K562 (cell line): ENCODE results near the gene PLK5. TPM values are rescaled to one million over a fixed set of nuclear protein-coding genes. Genes with fewer than 3 reads are reported as not detected.

Source experiments
- ATAC-seq: fragments of 200-7000 bp; cut with Tn5 transposase; 3 replicates; pipeline ENCODE4 v1.9.1; 2020; ENCODE audit warnings: moderate library complexity
- BruUV-seq: library from RNA; stranded (reverse); fragments of 400-500 nt; replicated peaks from 2 replicates; lab custom pipeline; 2021; lab: Mats Ljungman, UMichigan
- CTCF ChIA-PET: fragments of 300-600 bp; formaldehyde crosslinking; extraction: SDS; loops from one replicate; lab custom pipeline; 2021; ENCODE audit warnings: low intra/inter-chr PET ratio; lab: Yijun Ruan, JAX
- POLR2A ChIA-PET: fragments of 300-600, 350-650 bp; sonication (Branson Sonifier 250); formaldehyde crosslinking; extraction: SDS; loops from one replicate; lab custom pipeline; 2021; ENCODE audit warnings: antibody characterized with exemption, inconsistent platforms; lab: Yijun Ruan, JAX
- DNase-seq, 4 experiments: peaks; one replicate each; pipeline versions ENCODE4 v3.0.0 to v3.0.0-alpha.2; 2011 to 2018; ENCODE audit warnings: low spot score in 3 of 4, mixed read lengths in 3 of 4; ENCODE audit errors: extremely low read depth in 1 of 4
- FAIRE-seq: peaks from 2 replicates; lab custom pipeline; 2011; peaks lifted over from hg19 to GRCh38; lab: Jason Lieb, UNC
- H2AFZ ChIP-seq: 2 replicates; pipeline ENCODE4 v1.6.0; 2011; ENCODE audit warnings: low read depth, low read length, control low read depth, inconsistent platforms
- H3K27ac ChIP-seq: fragments of 200-600 bp; 3 replicates; pipeline ENCODE4 v1.8.0; 2011; ENCODE audit warnings: low read depth, mild to moderate bottlenecking, control low read depth, inconsistent platforms, low read length, moderate library complexity, mixed read lengths; ENCODE audit errors: extremely low read depth
- H3K27me3 ChIP-seq, 2 experiments: fragments of 300-600 bp in 1 of 2; 2 replicates in 1 of 2; 3 replicates in 1 of 2; pipeline versions ENCODE4 v1.6.0 to v1.8.0; 2011; ENCODE audit warnings: inconsistent platforms in 2 of 2, low read length in 2 of 2, mild to moderate bottlenecking in 1 of 2, mixed read lengths in 1 of 2, moderate library complexity in 1 of 2; ENCODE audit not compliant: control insufficient read depth in 2 of 2, insufficient read depth in 2 of 2
- H3K36me3 ChIP-seq: fragments of 300-600 bp; 3 replicates; pipeline ENCODE4 v1.8.0; 2011; ENCODE audit warnings: mild to moderate bottlenecking, low read length, inconsistent platforms; ENCODE audit not compliant: control insufficient read depth, insufficient read depth
- H3K4me1 ChIP-seq, 2 experiments: fragments of 200-600 bp in 1 of 2; replicated peaks in 1 of 2; 2 replicates in 1 of 2; 3 replicates in 1 of 2; pipeline versions ENCODE4 v1.5.1 to v1.8.0; 2011; ENCODE audit warnings: inconsistent platforms in 2 of 2, low read length in 2 of 2, mild to moderate bottlenecking in 1 of 2, mixed read lengths in 1 of 2, moderate library complexity in 1 of 2; ENCODE audit not compliant: control insufficient read depth in 2 of 2, insufficient read depth in 2 of 2
- H3K4me2 ChIP-seq: 2 replicates; pipeline ENCODE4 v1.6.1; 2011; ENCODE audit warnings: low read length, control low read depth, inconsistent platforms, mixed read lengths; ENCODE audit not compliant: insufficient read depth
- H3K4me3 ChIP-seq: fragments of 200-600 bp; sonication (generic), shearing (Covaris generic); 2 replicates; pipeline ENCODE4 v1.5.1; 2016; ENCODE audit warnings: control low read depth, inconsistent platforms
- H3K79me2 ChIP-seq: fragments of 200-600 bp; 3 replicates; pipeline ENCODE4 v1.8.0; 2011; ENCODE audit warnings: low read length, inconsistent platforms; ENCODE audit not compliant: control insufficient read depth, insufficient read depth
- H3K9ac ChIP-seq, 2 experiments: 2 replicates each; pipeline versions ENCODE4 v1.6.0 to v1.6.1; 2011; ENCODE audit warnings: low read depth in 2 of 2, low read length in 2 of 2, control low read depth in 1 of 2, inconsistent platforms in 1 of 2, mild to moderate bottlenecking in 1 of 2, mixed read lengths in 1 of 2; ENCODE audit not compliant: insufficient read depth in 1 of 2
- H3K9me1 ChIP-seq: one replicate; pipeline ENCODE4 v1.6.0; 2011; ENCODE audit warnings: inconsistent platforms, mild to moderate bottlenecking, low read length, moderate library complexity; ENCODE audit not compliant: control insufficient read depth, insufficient read depth
- H3K9me3 ChIP-seq: replicated peaks from 2 replicates; pipeline ENCODE4 v1.5.1; 2011; ENCODE audit warnings: low read depth, low read length, inconsistent platforms; ENCODE audit not compliant: control insufficient read depth, insufficient read depth
- H4K20me1 ChIP-seq: replicated peaks from 2 replicates; pipeline ENCODE4 v1.6.1; 2011; ENCODE audit warnings: low read length, inconsistent platforms, mixed read lengths; ENCODE audit not compliant: control insufficient read depth, insufficient read depth
- ADNP ChIP-seq: fragments of 200-800 bp; sonication (Bioruptor generic); IDR thresholded peaks from 2 replicates; pipeline ENCODE4 v1.6.1; 2016; ENCODE audit warnings: missing genetic modification characterization, missing compliant biosample characterization
- EGR1 ChIP-seq: fragments of 450-650 bp; conservative IDR thresholded peaks from 2 replicates; pipeline ENCODE4 v1.6.1; 2017; ENCODE audit warnings: mild to moderate bottlenecking
- IRF2 ChIP-seq: sonication (generic); formaldehyde crosslinking; IDR thresholded peaks from 2 replicates; pipeline ENCODE4 v1.8.1; 2022; ENCODE audit warnings: mild to moderate bottlenecking, missing genetic modification reagents
- MAFK ChIP-seq: IDR thresholded peaks from 2 replicates; pipeline ENCODE4 v1.6.1; 2011; ENCODE audit warnings: low read length, improper control_type of control experiment
- MYBL2 ChIP-seq, 2 experiments: fragments of 450-650 bp in 1 of 2; sonication (generic) in 1 of 2; formaldehyde crosslinking in 1 of 2; IDR thresholded peaks; 2 replicates each; pipeline versions ENCODE4 v1.6.1 to v1.8.1; 2017 to 2022; ENCODE audit warnings: borderline replicate concordance in 1 of 2, inconsistent platforms in 1 of 2, low read depth in 1 of 2, mild to moderate bottlenecking in 1 of 2, missing genetic modification reagents in 1 of 2, moderate library complexity in 1 of 2
- NEUROD1 ChIP-seq: fragments of 150-350 bp; IDR thresholded peaks from 2 replicates; pipeline ENCODE4 v1.6.1; 2014; ENCODE audit warnings: borderline replicate concordance, low read length, low read depth; ENCODE audit not compliant: partially characterized antibody
- POLR3A ChIP-seq: IDR thresholded peaks from 2 replicates; pipeline ENCODE4 v1.6.1; 2011; ENCODE audit warnings: borderline replicate concordance, mild to moderate bottlenecking, moderate library complexity; ENCODE audit not compliant: insufficient read length, insufficient read depth; ENCODE audit errors: extremely low read depth
- RFX7 ChIP-seq: fragments of 250-450 bp; sonication (Bioruptor Pico); IDR thresholded peaks from 2 replicates; pipeline ENCODE4 v1.5.1; 2021; ENCODE audit warnings: mild to moderate bottlenecking
- U2AF1 ChIP-seq: fragments of 200-400 bp; formaldehyde crosslinking; optimal IDR thresholded peaks from 2 replicates; pipeline ENCODE3; 2017; ENCODE audit warnings: mild to moderate bottlenecking, low read depth, low read length, moderate library complexity
- ZNF175 ChIP-seq: fragments of 200-800 bp; sonication (Bioruptor generic); IDR thresholded peaks from 2 replicates; pipeline ENCODE4 v1.6.1; 2016; ENCODE audit warnings: low read depth, mild to moderate bottlenecking, missing genetic modification characterization, missing compliant biosample characterization
- WGBS: fragments of 100-300 bp; shearing (Covaris generic); methylation state at CpG from one replicate; pipeline ENCODE4 v1.1.6; 2016; ENCODE audit warnings: low coverage, mixed read lengths; ENCODE audit not compliant: insufficient coverage; ENCODE audit errors: missing lambda C conversion rate; 5-methylcytosine and 5-hydroxymethylcytosine counted together
- in situ Hi-C: fragments of 300-500 bp; cut with MboI; formaldehyde crosslinking; loops from 4 replicates; pipeline ENCODE4 v1.15.0; 2018; ENCODE audit warnings: inconsistent platforms, mixed read lengths
- intact Hi-C: fragments of 100-400 bp; cut with micrococcal nuclease; formaldehyde crosslinking; loops from 2 replicates; pipeline ENCODE4 v1.14.2; 2022
- polyA plus RNA-seq, 8 experiments: library from polyadenylated mRNA; depleted of rRNA in 4 of 8; stranded (reverse) in 5 of 8; unstranded in 3 of 8; fragments of >200 nt; fragmentation: Nextera tagmentation in 2 of 8; fragmentation: Illumina TruSeq in 1 of 8; extraction: Ambion mirVana in 2 of 8; extraction: Trizol in 1 of 8; gene quantifications; 2 replicates each; pipeline versions ENCODE4 v1.2.1 to v1.2.3, GENCODE V29; 2011 to 2014; ENCODE audit warnings: inconsistent platforms in 1 of 8, missing spikeins in 1 of 8
- total RNA-seq, 7 experiments: library from RNA; depleted of rRNA in 6 of 7; stranded (reverse); fragments of >200 nt in 6 of 7; fragmentation: Illumina TruSeq in 2 of 7; extraction: Trizol in 2 of 7; gene quantifications; 2 replicates each; pipeline versions ENCODE4 v1.2.1 to v1.2.3, GENCODE V29; 2011 to 2021; ENCODE audit warnings: low replicate concordance in 1 of 7
- TF ChIP-seq, protein P1 (sequence below): fragments of 250-450 bp; sonication (Bioruptor Pico); IDR thresholded peaks from 2 replicates; pipeline ENCODE4 v1.4.0; 2020; ENCODE audit warnings: mild to moderate bottlenecking, moderate library complexity

The PLK5 gene
- total and polyA plus RNA-seq, 9 of the 15 experiments (the other 6 are each of a cell fraction or from before 2014, with no cell fraction given), result 0.04 to 0.23 (median 0.11) TPM; not detected in 5

DNA sequence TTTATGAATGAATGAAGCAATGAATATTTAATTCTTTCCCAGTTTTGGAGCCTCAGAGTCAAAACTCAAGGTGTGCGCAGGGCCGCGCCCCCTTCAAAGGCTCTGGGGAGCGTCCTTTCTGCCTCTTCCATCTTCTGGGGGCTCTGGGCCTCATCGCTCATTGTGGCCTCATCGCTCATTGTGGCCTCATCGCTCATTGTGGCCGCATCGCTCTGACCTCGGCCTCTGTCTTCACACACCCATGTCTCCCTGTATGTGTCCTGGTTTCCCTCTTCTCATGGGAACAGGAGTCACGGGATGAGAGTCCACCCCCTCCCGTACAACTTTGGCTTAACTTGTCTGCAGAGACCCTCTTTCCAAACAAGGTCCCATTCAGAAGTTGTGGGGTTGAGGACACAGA, 47.5 kb downstream of the PLK5 start:
- ATAC-seq (no peak), FAIRE-seq (no peak), DNase-seq (no peak)
- H3K4me1 ChIP-seq, result peaks cover 12 to 54% of the 10 kb centered on the region in 2 experiments
- in situ Hi-C loops, result no loop called here
- CTCF ChIA-PET, result no interaction called here
- H3K4me3 ChIP-seq, result no peak overlapping the region
- H3K27me3 ChIP-seq, result no peaks in the 10 kb centered on the region
- no peak overlapping the region for H2AFZ ChIP-seq
- H3K79me2 ChIP-seq, result peaks cover 10% of the 10 kb centered on the region
- H3K9me1 ChIP-seq, result no peaks in the 10 kb centered on the region
- no peak overlapping the region for H3K4me2 ChIP-seq
- H4K20me1 ChIP-seq, result no peaks in the 10 kb centered on the region; the same call in 1 of the 2 replicates
- intact Hi-C loops, result no loop called here
- peaks cover 2% of the 10 kb centered on the region; the same call in 1 of the 3 replicates for H3K36me3 ChIP-seq
- no TSS peak for BruUV-seq
- H3K27ac ChIP-seq, result no peak overlapping the region
- WGBS, result 77% methylated on average over 12 of the region's 12 CpGs
- H3K9ac ChIP-seq, result no peak overlapping the region
- POLR2A ChIA-PET, result no interaction called here
- H3K9me3 ChIP-seq, result no peaks in the 10 kb centered on the region
- no peak for TF ChIP-seq EGR1
- TF ChIP-seq, protein P1, sequence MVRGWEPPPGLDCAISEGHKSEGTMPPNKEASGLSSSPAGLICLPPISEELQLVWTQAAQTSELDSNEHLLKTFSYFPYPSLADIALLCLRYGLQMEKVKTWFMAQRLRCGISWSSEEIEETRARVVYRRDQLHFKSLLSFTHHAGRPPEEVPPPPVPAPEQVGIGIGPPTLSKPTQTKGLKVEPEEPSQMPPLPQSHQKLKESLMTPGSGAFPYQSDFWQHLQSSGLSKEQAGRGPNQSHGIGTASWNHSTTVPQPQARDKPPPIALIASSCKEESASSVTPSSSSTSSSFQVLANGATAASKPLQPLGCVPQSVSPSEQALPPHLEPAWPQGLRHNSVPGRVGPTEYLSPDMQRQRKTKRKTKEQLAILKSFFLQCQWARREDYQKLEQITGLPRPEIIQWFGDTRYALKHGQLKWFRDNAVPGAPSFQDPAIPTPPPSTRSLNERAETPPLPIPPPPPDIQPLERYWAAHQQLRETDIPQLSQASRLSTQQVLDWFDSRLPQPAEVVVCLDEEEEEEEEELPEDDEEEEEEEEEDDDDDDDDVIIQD (CRISPR knock-in tag), result no peak
- no peak for TF ChIP-seq ADNP
- TF ChIP-seq, all 486 proteins: peak for 0

GRCh38 chr19:1572795-1573194, 48.9 kb downstream of the PLK5 start:
- 62% methylated on average over 9 of the region's 9 CpGs for WGBS
- Histone ChIP-seq H3K4me3 (no peak overlapping the region), H2AFZ (no peak overlapping the region), H3K9me3 (no peaks in the 10 kb centered on the region), H3K4me1 (peaks cover 12 to 55% of the 10 kb centered on the region in 2 experiments; a peak in 4 of 5 replicates), H3K36me3 (peaks cover 16% of the 10 kb centered on the region; the same call in 1 of the 3 replicates), H3K9me1 (no peaks in the 10 kb centered on the region), H3K27ac (no peak overlapping the region), H3K9ac (no peak overlapping the region; a peak in 1 of 4 replicates), H3K27me3 (no peaks in the 10 kb centered on the region), H4K20me1 (no peaks in the 10 kb centered on the region; the same call in 1 of the 2 replicates), H3K79me2 (no peaks in the 10 kb centered on the region), H3K4me2 (no peak overlapping the region)
- POLR2A ChIA-PET, result interaction anchor here (0.6 to 0.7 kb wide), 2 partner anchors 9 to 543 kb away, joined by 3 read pairs; no protein-coding TSS in a partner anchor
- CTCF ChIA-PET, result no interaction called here
- DNase-seq, result no peak
- ATAC-seq, result no peak
- intact Hi-C loops (no loop called here), in situ Hi-C loops (no loop called here)
- BruUV-seq, result no TSS peak
- peak; percentile 40 for FAIRE-seq
- no peak for TF ChIP-seq U2AF1
- TF ChIP-seq POLR3A, result no peak
- no peak for TF ChIP-seq ZNF175
- TF ChIP-seq RFX7 (CRISPR knock-in tag), result no peak
- no peak for TF ChIP-seq NEUROD1
- TF ChIP-seq, protein P1 (CRISPR knock-in tag), result no peak
- TF ChIP-seq MAFK, result no peak
- TF ChIP-seq IRF2 (CRISPR knock-in tag), result no peak
- TF ChIP-seq MYBL2 (IDR thresholded peaks at IDR 0.05; ENCODE audit: low read depth), result no peak
- no peak for TF ChIP-seq MYBL2 (CRISPR knock-in tag; IDR thresholded peaks at IDR 0.05; ENCODE audit: borderline replicate concordance)
